NCI-H2196 treated with DMSO at 0.1 percent for 48 hours (cell line): ENCODE data around the gene FGFBP3.

Experiments
- DNase-seq: peaks from one replicate; lab custom pipeline; 2025; ENCODE audit not compliant: unreplicated experiment; lab: John Stamatoyannopoulos, UW

Gene FGFBP3

DNA sequence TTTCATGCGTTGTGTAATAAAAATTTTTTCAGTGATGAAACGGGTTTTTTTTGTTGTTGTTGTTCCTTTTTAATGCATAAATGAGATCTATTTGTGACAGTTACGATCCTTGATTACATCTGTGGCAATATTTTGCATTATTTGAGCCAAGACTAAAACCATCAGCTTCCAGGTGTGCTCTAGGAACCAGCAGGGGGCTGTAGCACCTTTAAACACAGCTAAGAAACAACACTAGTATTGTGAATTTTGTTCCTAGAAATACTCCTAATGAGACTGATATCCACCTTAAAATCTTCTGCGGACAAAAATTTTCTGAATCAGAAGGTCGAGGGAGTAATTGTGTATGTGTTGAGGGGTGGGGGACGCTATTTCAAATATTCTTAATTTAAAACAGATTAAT, 52.6 kb downstream of the FGFBP3 start:
- DNase-seq, result no peak
